ENCODE data around the gene RDM1. TPM values are rescaled to one million over a fixed set of nuclear protein-coding genes. Genes with fewer than 3 reads are reported as not detected.
A peak's percentile ranks its signal among the peaks of the same experiment; 100 is the strongest.
"Not testable (repeated sequence)": the region's sequence is repeated elsewhere in the genome, so short reads cannot be mapped to it uniquely, and the experiment has no call there.

RDM1 gene
- total RNA-seq, 1 donor from 2014 or later = 5.3 TPM

- Mint-ChIP-seq H3K36me3 (ENCODE audit: low read depth) (no peaks in the 10 kb centered on the region), H3K27me3 (ENCODE audit: low read depth) (peaks cover 22% of the 10 kb centered on the region), H3K27ac (no peak overlapping the region), H3K4me3 (ENCODE audit: low read depth) (no peak overlapping the region), H3K9me3 (no peaks in the 10 kb centered on the region), H3K4me1 (ENCODE audit: low read depth) (no peaks in the 10 kb centered on the region)
- intact Hi-C loops (cut with micrococcal nuclease) = no loop called here
- DNase-seq (ENCODE audit: low spot score) = no peak
These were observed 23.1 kb upstream of the RDM1 start for GRCh38 chr17:35953720-35954119.

- no peak overlapping the region for H3K27ac Mint-ChIP-seq
- no peaks in the 10 kb centered on the region for H3K4me1 Mint-ChIP-seq (ENCODE audit: low read depth)
- no peaks in the 10 kb centered on the region for H3K36me3 Mint-ChIP-seq (ENCODE audit: low read depth)
- intact Hi-C loops (cut with micrococcal nuclease) = no loop called here
- peaks cover 3% of the 10 kb centered on the region for H3K27me3 Mint-ChIP-seq (ENCODE audit: low read depth)
- H3K9me3 Mint-ChIP-seq = no peaks in the 10 kb centered on the region
- H3K4me3 Mint-ChIP-seq (ENCODE audit: low read depth) = no peak overlapping the region
- DNase-seq (ENCODE audit: low spot score) = no peak
These were observed 18.8 kb upstream of the RDM1 start for GRCh38 chr17:35949401-35949800.

- intact Hi-C loops (cut with micrococcal nuclease) = no loop called here
- DNase-seq (ENCODE audit: low spot score) = no peak
- Mint-ChIP-seq H3K4me1 (ENCODE audit: low read depth) (no peaks in the 10 kb centered on the region), H3K4me3 (ENCODE audit: low read depth) (no peak overlapping the region), H3K9me3 (no peaks in the 10 kb centered on the region), H3K27ac (no peak overlapping the region), H3K36me3 (ENCODE audit: low read depth) (no peaks in the 10 kb centered on the region), H3K27me3 (ENCODE audit: low read depth) (peaks cover 3% of the 10 kb centered on the region)
These were observed 17.5 kb upstream of the RDM1 start for GRCh38 chr17:35948092-35948491.

GRCh38 chr17:35947156-35947585 is 16.6 kb upstream of the RDM1 start:
- peak; percentile 27 for DNase-seq (ENCODE audit: low spot score)
- H3K4me1 Mint-ChIP-seq (ENCODE audit: low read depth) = no peaks in the 10 kb centered on the region
- no peaks in the 10 kb centered on the region for H3K36me3 Mint-ChIP-seq (ENCODE audit: low read depth)
- intact Hi-C loops (cut with micrococcal nuclease) = no loop called here
- no peak overlapping the region for H3K4me3 Mint-ChIP-seq (ENCODE audit: low read depth)
- H3K9me3 Mint-ChIP-seq = no peaks in the 10 kb centered on the region
- H3K27ac Mint-ChIP-seq = no peak overlapping the region
- H3K27me3 Mint-ChIP-seq (ENCODE audit: low read depth) = no peaks in the 10 kb centered on the region

GRCh38 chr17:35944151-35944550 is 13.6 kb upstream of the RDM1 start:
- H3K27ac Mint-ChIP-seq = no peak overlapping the region
- no peak for DNase-seq (ENCODE audit: low spot score)
- no peak overlapping the region for H3K4me3 Mint-ChIP-seq (ENCODE audit: low read depth)
- peaks cover 2% of the 10 kb centered on the region for H3K27me3 Mint-ChIP-seq (ENCODE audit: low read depth)
- H3K36me3 Mint-ChIP-seq (ENCODE audit: low read depth) = no peaks in the 10 kb centered on the region
- intact Hi-C loops (cut with micrococcal nuclease) = no loop called here
- no peaks in the 10 kb centered on the region for H3K9me3 Mint-ChIP-seq
- no peaks in the 10 kb centered on the region for H3K4me1 Mint-ChIP-seq (ENCODE audit: low read depth)

GRCh38 chr17:35943537-35943936 is 13.0 kb upstream of the RDM1 start, which contains the start of gene LYZL6:
LYZL6 (minus strand) TSS chr17:35943713; CDS start chr17:35939356, 4,357 bp downstream.
- no peak for DNase-seq (ENCODE audit: low spot score)
- H3K27me3 Mint-ChIP-seq (ENCODE audit: low read depth) = peaks cover 3% of the 10 kb centered on the region
- H3K27ac Mint-ChIP-seq = no peak within 1 kb of the TSS
- no peaks in the 10 kb centered on the region for H3K4me1 Mint-ChIP-seq (ENCODE audit: low read depth)
- intact Hi-C loops (cut with micrococcal nuclease) = no loop called here
- no peaks in the 10 kb centered on the region for H3K9me3 Mint-ChIP-seq
- no peak within 1 kb of the TSS for H3K4me3 Mint-ChIP-seq (ENCODE audit: low read depth)
- no peaks in the 10 kb centered on the region for H3K36me3 Mint-ChIP-seq (ENCODE audit: low read depth)

GRCh38 chr17:35942588-35943186 is 12.1 kb upstream of the RDM1 start:
- Mint-ChIP-seq H3K4me1 (ENCODE audit: low read depth) (no peaks in the 10 kb centered on the region), H3K27ac (no peak overlapping the region), H3K27me3 (ENCODE audit: low read depth) (peaks cover 3% of the 10 kb centered on the region), H3K36me3 (ENCODE audit: low read depth) (no peaks in the 10 kb centered on the region), H3K9me3 (no peaks in the 10 kb centered on the region), H3K4me3 (ENCODE audit: low read depth) (no peak overlapping the region)
- no peak for DNase-seq (ENCODE audit: low spot score)
- intact Hi-C loops (cut with micrococcal nuclease) = no loop called here

- H3K4me3 Mint-ChIP-seq (ENCODE audit: low read depth); intact Hi-C loops (cut with micrococcal nuclease); H3K36me3 Mint-ChIP-seq (ENCODE audit: low read depth); H3K4me1 Mint-ChIP-seq (ENCODE audit: low read depth); H3K9me3 Mint-ChIP-seq; H3K27me3 Mint-ChIP-seq (ENCODE audit: low read depth); DNase-seq (ENCODE audit: low spot score); H3K27ac Mint-ChIP-seq: not testable (repeated sequence)
These were observed 7.9 kb upstream of the RDM1 start for GRCh38 chr17:35938492-35938891.

- no peak for DNase-seq (ENCODE audit: low spot score)
- no peaks in the 10 kb centered on the region for H3K9me3 Mint-ChIP-seq
- no peak overlapping the region for H3K4me3 Mint-ChIP-seq (ENCODE audit: low read depth)
- H3K4me1 Mint-ChIP-seq (ENCODE audit: low read depth) = peaks cover 4% of the 10 kb centered on the region
- H3K27ac Mint-ChIP-seq = no peak overlapping the region
- intact Hi-C loops (cut with micrococcal nuclease) = no loop called here
- H3K27me3 Mint-ChIP-seq (ENCODE audit: low read depth) = peaks cover 6% of the 10 kb centered on the region
- H3K36me3 Mint-ChIP-seq (ENCODE audit: low read depth) = no peaks in the 10 kb centered on the region
These were observed 5.5 kb upstream of the RDM1 start for GRCh38 chr17:35936063-35936462.

- intact Hi-C loops (cut with micrococcal nuclease) = loop anchor here (5.0 kb wide), 1 partner anchor 52 kb away; the partner anchor contains the start of gene CCL5
- Mint-ChIP-seq H3K4me3 (ENCODE audit: low read depth) (no peak overlapping the region), H3K4me1 (ENCODE audit: low read depth) (peaks cover 14% of the 10 kb centered on the region)
These were observed 4.2 kb upstream of the RDM1 start for GRCh38 chr17:35934760-35935159.

GRCh38 chr17:35932586-35932985 is 2.0 kb upstream of the RDM1 start:
- no peaks in the 10 kb centered on the region for H3K9me3 Mint-ChIP-seq
- H3K27ac Mint-ChIP-seq = no peak overlapping the region
- intact Hi-C loops (cut with micrococcal nuclease) = loop anchor here (5.0 kb wide), 1 partner anchor 50 kb away; the partner anchor contains the start of gene CCL5
- DNase-seq (ENCODE audit: low spot score) = no peak
- H3K4me1 Mint-ChIP-seq (ENCODE audit: low read depth) = peaks cover 24% of the 10 kb centered on the region
- H3K36me3 Mint-ChIP-seq (ENCODE audit: low read depth) = peaks cover 6% of the 10 kb centered on the region
- no peak overlapping the region for H3K4me3 Mint-ChIP-seq (ENCODE audit: low read depth)
- peaks cover 5% of the 10 kb centered on the region for H3K27me3 Mint-ChIP-seq (ENCODE audit: low read depth)

More at GRCh38 chr17:35934760-35935159, 4.2 kb upstream of the RDM1 start:
- H3K27ac Mint-ChIP-seq = no peak overlapping the region
- H3K9me3 Mint-ChIP-seq = no peaks in the 10 kb centered on the region
- DNase-seq (ENCODE audit: low spot score) = no peak
- H3K36me3 Mint-ChIP-seq (ENCODE audit: low read depth) = no peaks in the 10 kb centered on the region
- H3K27me3 Mint-ChIP-seq (ENCODE audit: low read depth) = peaks cover 6% of the 10 kb centered on the region

GRCh38 chr17:35931794-35932425 is 1.3 kb upstream of the RDM1 start:
- Mint-ChIP-seq H3K27ac (no peak overlapping the region), H3K4me1 (ENCODE audit: low read depth) (peaks cover 25% of the 10 kb centered on the region), H3K9me3 (no peaks in the 10 kb centered on the region), H3K36me3 (ENCODE audit: low read depth) (peaks cover 7% of the 10 kb centered on the region), H3K4me3 (ENCODE audit: low read depth) (no peak overlapping the region), H3K27me3 (ENCODE audit: low read depth) (peaks cover 5% of the 10 kb centered on the region)
- intact Hi-C loops (cut with micrococcal nuclease) = loop anchor here (5.0 kb wide), 1 partner anchor 50 kb away; the partner anchor contains the start of gene CCL5
- DNase-seq (ENCODE audit: low spot score) = no peak

GRCh38 chr17:35927714-35928113 is 2.9 kb downstream of the RDM1 start:
- H3K4me1 Mint-ChIP-seq (ENCODE audit: low read depth) = peaks cover 28% of the 10 kb centered on the region
- no peaks in the 10 kb centered on the region for H3K9me3 Mint-ChIP-seq
- no peak for DNase-seq (ENCODE audit: low spot score)
- intact Hi-C loops (cut with micrococcal nuclease) = no loop called here
- no peak overlapping the region for H3K4me3 Mint-ChIP-seq (ENCODE audit: low read depth)
- H3K27ac Mint-ChIP-seq = no peak overlapping the region
- no peaks in the 10 kb centered on the region for H3K27me3 Mint-ChIP-seq (ENCODE audit: low read depth)
- H3K36me3 Mint-ChIP-seq (ENCODE audit: low read depth) = peaks cover 26% of the 10 kb centered on the region

All from activated T-helper 2 cell treated with anti-CD3 and anti-CD28 coated beads, Interferon-gamma antibody, Interleukin-2, Interleukin-4, amounts not matched to agents 10 μg/mL and 5 μg/mL and 100 μg/mL, durations not matched to agents 14 hours and 24 hours and 36 hours (primary cell).